HG03108 (cell line): ENCODE results near the gene TTC23L.
"Not testable (repeated sequence)": the region's sequence is repeated elsewhere in the genome, so short reads cannot be mapped to it uniquely, and the experiment has no call there.

ENCODE experiments used
- ATAC-seq: cut with Tn5 transposase; IDR thresholded peaks from one replicate; pipeline ENCODE4 v1.9.1; 2021; ENCODE audit warnings: moderate library complexity; ENCODE audit not compliant: unreplicated experiment

The TTC23L gene, protein sequence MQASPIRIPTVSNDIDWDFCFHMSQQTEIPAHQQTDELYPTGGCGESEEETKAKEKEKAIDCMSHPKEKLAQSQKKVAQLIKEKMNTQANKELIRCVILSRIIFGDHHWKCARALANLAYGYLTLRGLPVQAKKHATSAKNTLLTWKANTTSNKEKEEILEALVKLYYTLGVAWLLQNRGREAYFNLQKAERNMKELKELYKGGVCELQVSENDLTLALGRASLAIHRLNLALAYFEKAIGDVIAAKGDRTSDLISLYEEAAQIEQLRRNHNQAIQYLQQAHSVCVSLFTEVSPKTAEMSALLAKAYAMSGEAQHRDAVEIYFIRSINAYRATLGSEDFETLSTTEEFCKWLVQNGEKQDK

DNA sequence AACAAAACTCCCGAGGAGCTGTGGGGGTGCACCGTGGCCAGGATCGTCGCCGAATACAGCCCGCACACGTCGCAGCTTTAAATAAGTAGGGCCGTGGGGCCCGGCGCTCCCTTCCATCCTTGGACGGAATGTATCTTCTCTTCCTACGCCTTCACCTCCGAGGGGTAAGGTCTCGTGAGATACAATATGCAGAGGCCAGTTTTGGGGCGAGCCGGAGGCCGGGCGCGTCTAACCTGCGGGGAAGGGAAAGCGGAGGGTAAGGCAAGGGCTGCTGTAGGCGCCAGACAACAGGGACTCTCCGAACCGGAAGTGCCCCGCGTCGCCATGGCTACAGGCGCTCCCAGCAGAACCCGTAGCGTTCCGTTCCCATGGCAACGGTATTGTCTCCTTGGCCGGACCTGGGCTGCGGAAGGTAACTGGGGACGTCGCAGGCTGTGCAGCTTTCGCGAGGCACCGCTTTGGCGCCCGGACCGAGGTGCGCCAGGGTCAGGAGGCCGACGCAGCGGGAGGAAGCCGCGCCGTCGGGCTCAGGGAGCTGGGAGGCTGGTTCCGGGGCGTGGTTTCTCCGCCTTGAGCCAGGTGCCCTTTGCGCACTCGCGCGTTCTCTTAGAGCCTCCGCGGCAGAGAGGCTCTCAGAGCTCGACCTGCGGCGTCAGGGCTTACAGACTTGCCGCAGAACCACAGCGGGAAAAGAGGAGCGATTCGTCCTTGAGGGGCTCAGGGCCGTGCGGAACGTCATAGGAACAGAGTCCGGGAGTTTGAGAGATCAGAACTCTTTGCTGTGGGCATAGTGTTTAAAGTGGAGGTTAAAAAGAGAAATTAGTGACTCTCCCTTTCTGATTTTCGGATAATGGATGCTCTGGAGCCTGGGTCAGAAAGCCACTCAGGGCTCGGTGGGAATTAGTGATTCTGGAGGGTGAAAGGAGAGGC lies at the start of gene TTC23L:
TSS of gene TTC23L (plus strand) at position 380 of the 930 bp plus-strand sequence. CDS start 1,508 bp downstream, outside the sequence.
- peak; percentile 95 for ATAC-seq

DNA sequence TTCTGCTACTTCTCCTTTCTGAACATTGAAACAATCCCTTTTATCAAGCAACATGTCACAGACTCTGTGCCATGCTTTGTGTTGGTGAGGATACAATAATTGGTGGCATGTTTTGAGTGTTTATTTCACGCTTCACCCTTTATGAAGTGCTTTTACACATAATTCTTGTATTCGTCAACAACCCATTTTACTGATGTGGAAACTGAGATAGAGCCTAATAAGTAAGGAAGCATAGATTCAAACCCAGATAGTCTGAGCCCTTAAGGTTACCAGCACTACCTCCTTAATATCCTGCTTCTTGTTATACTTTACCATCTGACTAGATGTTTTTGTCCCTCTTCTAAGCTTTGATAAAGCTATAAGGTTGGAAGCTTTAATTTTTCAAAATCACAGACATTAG lies 49.3 kb upstream of the TTC23L start:
- no peak for ATAC-seq

DNA sequence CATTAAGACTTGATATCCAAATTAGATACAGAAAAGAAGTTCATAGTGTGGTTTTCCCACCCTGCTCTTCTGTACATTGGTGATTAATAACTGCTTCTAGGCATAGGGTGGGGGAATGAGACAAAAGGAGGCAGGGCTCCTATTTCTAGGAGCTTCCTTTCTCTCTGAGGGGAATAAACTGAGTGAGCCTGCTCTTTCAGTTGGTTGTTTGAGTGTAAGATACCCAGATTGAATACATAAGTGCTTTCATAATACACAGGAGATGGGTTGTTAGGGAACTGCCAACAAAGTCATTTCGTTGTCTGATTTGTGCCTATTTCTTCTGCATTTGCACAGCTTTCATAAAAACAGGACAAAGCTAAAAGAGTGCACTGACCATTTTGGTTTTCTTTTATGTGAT lies 48.9 kb upstream of the TTC23L start:
- ATAC-seq = no peak

DNA sequence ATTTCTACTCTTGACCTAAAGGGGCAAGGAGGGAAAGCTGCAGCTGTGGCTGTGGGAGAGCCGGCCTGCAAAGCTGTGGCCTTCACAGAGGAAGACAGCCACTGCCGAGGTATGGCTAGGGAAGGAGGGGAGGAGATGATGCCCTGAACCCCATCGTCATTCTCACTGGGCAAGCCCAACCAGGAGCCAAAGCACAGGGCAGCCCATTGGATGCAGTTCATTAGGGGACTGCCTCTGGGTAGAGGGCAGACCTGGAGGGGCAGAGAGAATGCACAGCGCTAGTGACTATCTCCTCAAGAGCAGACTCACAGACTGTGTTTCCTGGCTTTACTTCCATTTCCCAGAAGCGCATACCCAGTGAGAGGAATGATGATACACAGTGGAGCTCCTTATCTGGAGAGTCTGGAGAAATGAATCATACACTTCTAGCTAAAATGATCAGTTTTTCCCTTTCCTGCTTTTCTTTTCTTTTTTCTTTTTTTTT lies 47.2 kb upstream of the TTC23L start:
- ATAC-seq = no peak

DNA sequence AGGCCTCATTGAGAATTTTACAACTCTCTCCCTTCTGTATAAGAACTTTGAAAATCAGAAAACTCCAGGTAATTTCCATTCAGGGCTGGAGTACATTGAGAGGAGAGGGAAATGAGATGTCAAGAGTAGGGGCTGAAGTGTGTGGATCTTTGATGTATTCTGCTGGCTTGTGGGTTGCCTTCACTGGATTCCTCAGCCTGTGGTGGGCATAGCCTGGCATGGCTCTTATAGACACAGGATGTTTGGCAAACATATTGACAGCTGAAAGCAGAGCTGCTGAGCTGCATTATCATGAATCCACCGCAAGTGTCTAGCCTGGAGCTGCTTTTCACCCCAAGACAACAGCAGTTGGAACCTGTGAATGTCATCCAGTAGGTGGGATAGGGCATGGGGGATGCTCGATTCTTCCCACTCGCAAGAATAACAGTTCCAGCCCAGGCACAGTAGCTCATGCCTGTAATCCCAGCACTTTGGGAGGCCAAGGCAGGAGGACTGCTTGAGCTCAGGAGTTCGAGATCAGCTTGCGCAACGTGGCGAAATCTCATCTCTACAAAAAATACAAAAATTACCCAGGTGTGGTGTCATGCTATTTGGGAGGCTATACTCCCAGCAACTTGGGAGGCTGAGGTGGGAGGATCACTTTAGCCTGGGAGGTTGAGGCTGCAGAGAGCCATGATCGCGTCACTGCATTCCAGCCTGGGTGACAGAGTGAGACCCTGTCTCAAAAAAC lies 36.0 kb upstream of the TTC23L start:
- ATAC-seq = no peak

DNA sequence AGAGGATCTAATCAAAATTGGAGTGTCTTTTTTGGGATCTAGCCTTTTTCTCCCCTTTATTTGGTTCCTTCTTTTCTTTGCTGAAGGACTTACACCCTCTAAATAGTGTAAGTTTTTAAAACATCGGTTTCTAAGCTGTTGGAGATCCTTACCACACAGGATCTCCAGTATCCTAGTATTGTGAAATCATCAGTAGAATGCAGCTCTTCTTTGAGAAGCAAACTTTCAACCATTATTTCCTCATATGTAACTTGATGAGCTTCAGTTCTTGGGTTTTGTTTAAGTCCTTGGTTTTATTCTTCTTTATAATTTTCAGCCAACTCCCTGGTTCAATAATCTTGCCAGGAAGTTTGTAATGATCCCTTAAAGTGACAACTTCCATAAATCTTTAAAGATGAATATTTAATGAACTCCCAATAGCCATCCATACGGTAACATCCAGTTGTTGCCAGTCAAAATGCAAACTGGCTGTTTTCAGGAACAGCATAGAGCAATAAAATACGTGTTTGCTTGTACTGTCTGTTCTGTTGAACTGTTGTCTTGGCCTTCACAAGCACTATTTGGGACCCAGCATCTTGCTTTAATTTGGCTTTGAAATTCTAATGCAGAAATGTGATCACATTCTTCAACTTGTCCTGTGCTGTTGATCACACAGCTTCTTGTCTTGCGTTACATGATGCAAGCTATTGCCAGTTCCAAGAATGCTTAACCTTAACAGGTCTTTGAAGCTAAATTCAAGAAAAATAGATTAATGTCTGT lies 34.8 kb upstream of the TTC23L start:
- ATAC-seq = no peak

DNA sequence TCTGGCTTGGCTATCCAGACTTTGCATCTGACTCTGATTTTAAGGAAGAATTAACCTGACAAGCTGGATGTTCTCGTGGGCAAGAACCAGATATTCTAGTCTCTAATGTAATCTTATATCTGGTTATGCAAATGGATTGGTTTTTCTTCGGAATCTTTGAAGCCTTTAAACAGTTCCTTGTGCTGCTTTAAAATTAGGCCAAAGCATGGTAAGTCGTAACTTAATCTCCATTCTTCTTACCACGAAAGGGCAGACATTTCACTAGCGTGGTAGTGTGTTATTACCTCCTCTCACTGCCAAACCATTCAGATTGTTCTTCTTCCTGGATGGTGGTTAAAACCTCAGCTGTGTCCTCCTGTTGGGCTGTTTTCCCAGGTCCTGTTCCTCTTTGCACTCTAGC lies 34.1 kb upstream of the TTC23L start:
- no peak for ATAC-seq

DNA sequence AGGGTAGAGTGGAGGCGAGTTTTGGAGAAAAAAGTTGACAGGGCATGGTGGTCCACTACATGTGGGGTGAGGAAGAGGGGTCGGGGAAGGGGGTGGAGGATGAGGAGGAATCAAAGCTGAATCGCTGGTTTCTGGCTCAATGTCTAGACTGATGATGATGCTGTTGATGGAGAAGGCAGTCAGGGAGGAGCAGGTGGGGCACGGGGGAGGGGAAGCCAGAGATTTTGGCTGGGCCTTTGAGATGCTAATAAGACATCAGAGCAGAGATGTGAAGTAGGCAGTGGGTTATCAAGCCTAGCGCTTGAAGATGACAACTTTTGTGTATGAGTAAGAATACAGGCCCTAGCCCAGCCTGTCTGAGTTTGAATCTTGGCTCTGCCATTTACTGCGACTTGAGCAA lies 32.4 kb upstream of the TTC23L start:
- ATAC-seq = no peak

DNA sequence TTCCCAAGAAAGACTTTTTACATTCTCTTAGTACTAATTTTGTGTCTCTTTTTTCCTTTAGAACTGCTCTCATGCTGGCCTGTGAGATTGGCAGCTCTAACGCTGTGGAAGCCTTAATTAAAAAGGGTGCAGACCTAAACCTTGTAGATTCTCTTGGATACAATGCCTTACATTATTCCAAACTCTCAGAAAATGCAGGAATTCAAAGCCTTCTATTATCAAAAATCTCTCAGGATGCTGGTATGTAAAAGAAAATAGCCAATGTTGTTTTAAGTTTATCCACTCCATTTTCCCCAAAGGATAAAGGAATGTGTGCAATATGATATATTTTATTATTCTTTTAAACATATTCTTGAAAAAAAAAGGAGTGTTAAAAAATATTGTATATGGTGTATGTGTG lies 27.3 kb upstream of the TTC23L start:
- ATAC-seq = no peak

DNA sequence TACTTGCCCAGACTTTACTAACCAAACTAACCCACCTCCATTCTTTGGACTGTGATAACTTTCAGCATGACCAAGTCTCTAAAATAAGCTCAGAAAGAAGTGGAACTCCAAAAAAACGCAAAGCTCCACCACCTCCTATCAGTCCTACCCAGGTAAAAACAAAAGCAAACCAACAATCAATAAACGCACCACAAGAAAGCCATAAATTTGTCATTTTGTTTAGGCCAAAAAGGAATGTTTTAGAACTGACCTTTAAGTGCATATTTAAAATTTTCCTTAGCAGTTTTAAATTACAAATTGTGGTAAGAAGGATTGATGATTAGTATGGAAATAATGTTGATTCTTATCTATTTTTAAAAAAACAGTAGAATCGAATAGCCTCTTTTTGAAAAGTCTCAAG lies 25.5 kb upstream of the TTC23L start:
- no peak for ATAC-seq

DNA sequence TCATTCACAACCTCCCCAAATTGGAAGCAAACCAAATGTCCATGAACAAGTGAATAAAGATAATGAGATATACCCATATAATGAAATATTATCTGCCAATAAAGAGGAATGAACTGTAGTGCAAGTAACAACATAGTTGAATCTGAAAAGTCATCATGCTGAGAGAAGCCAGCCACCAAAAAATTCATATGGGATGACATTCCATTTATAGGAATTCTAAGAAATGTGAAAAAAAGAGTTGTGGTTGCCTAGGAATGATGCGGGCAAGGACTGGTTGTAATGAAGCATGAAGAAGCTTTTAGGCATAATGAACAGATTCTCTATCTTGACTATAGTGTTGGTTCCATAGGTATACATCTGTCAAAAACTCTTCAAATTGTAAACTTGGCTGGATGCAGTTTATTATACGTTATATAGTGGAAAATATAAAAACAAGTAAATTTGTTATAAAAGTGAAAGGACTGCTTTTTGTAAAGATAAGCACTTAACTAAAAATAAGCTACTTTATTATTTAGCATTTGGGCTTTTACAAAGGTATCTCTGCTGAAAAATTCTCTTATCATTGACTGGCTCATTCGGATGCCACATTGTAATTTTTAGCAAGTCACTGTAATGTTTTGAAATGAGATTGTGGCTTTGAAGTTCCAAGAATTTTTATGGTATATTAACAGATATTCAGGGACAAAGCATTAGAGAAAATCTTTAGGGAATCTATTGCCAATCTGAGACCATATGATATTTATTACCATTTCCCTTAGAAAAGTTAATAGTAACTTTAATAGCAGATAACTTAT lies 21.2 kb upstream of the TTC23L start:
- ATAC-seq = no peak

DNA sequence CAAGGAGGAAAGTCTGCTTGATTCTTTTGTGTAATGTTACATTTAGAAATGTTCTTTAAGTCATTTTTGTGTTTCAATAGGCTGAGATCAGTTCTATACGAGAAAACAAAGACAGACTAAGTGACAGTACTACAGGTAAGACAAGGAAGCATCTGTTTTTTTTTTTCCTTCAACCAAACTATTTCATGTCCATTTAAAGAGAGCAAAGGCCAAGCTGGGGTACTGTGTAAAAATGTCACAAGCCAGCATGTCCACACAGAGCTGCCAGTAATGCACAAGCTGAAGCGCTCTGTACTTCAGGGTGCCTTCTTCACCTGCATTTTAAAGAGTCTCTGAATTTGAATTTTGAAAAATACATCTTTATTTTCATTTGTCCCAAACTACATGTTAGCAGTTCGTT lies 20.2 kb upstream of the TTC23L start:
- ATAC-seq = no peak

DNA sequence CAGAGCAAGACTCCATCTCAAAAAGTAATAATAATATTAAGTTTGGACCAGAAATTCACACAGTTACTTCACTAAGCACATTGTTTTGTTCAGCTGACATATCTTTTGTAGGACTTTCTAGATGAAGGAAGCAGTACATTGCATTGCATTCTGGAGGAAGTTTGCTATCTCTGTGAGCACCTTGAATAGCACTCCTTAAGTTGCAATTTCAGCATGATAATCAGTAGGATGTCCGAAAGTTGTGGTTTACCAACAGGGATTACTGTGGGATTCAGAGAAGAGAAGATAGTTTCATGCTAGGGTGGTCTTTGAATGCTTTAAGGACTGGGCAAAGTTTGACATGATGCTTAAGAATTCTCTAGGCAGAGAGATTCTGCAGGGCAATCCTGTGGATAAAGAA lies 18.4 kb upstream of the TTC23L start:
- ATAC-seq = no peak

DNA sequence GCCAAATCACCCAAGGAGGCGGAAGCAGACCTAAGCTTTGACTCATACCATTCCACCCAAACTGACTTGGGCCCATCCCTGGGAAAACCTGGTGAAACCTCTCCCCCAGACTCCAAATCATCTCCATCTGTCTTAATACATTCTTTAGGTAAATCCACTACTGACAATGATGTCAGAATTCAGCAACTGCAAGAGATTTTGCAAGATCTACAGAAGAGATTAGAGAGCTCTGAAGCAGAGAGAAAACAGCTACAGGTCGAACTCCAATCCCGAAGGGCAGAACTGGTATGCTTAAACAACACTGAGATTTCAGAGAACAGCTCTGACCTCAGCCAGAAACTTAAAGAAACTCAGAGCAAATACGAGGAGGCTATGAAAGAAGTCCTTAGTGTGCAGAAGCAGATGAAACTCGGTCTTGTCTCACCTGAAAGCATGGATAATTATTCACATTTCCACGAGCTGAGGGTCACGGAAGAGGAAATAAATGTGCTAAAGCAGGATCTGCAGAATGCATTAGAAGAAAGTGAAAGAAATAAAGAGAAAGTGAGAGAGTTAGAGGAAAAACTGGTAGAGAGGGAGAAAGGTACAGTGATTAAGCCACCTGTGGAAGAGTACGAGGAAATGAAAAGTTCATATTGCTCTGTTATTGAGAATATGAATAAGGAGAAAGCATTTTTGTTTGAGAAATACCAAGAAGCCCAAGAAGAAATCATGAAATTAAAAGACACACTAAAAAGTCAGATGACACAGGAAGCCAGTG lies 15.8 kb upstream of the TTC23L start:
- ATAC-seq = no peak

DNA sequence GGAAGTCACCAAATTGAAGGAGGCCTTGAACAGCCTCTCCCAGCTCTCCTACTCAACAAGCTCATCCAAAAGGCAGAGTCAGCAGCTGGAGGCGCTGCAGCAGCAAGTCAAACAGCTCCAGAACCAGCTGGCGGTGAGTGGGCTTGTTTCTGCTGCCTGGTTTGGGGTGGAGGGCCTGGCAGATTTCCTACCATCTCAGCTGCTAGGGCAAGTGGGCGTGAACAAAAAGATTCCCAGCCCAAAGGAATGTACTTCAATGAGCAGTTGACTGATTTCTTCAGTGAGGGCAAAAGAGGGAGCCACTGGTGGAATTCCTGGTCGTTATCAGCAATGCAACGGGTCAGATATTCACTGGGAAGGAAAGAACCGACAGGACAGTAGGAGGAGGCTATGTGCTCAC lies 12.6 kb upstream of the TTC23L start:
- no peak for ATAC-seq

DNA sequence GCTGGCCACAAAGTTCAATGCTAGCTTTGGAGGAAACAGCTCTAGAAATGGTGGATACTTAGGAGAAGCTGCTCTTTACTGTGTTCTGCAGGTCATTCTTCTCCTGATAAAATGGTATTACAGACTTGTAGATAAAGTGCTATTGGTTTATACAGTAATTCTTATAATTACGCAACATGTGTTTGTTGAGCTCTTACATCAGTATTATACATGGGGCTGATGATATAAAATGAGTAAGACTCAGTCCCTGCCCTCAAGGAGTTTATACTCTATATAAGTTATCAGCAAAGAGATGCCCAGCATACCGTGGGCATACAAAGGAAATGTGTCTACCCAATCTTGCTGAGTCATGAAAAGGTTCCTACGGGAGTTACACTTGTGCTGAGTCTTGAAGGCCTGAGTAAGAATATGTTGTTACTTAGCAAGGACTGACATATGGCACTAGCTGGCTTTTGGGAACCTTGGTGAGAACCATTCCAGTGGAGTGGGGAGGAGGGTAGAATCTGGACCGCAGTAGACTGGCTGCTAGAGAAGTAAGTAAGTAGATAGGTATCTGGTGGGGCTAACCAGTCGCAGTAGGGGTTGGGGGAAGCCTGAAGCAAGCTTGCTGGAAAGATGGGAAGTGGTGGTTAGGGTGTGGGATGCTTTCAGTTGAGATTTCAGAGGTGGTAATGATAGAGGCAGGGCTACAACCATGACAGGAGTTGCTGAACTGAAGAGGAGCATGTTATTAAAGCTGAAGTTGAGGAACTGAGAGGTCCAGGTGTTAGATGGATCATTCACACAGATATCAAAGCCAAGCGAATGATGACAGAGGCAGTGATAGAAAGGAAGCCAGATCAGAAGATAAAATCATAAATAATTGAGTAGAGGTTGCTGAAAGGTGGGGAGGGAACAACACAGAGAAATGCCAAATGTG lies 11.1 kb upstream of the TTC23L start:
- no peak for ATAC-seq

DNA sequence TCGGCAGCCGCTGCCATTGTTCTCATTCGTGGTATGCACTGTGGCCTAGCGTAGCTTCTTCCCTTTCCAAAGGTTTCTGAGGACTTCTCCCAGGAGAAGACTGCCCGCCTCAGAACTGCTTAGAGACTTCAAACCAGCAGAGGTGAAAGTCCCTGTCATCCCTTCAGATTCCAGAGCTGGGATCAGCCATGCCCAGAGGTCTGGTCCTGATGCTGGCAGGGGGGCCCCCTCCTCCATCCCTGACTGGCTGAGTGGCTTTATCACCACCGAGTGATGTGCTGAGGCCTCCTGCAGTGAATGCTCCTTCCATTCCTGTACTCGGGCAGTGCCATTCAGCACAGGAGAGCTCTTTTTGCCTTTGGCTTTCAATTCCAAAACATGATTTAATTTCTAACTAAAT lies 8.1 kb upstream of the TTC23L start:
- not testable (repeated sequence) for ATAC-seq

DNA sequence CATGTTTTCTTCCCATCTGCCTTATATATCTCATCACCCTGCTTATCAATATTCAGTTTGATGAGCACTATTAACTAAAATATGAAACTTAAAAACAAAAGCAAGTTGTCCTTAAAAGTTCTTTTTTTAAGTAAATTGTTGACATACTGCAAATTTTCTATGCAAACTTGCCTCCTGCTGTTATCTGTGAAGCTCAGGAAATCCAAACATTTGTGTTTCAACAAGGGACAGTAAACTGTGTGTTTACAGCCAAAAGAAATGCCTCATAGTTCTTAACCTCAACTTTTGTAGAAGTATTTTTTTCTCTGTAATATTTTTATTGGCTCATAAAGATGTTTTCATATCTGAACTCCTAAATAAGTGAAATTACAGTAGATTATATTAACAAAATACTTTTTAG lies 7.7 kb upstream of the TTC23L start:
- no peak for ATAC-seq
